Inferior parietal cortex (tissue), 1 donor: ENCODE results near the gene NUDT3.
"Not testable (repeated sequence)": the region's sequence is repeated elsewhere in the genome, so short reads cannot be mapped to it uniquely, and the experiment has no call there.

Experiments
- DNase-seq: peaks from one replicate; pipeline ENCODE4 v3.0.0-alpha.2; 2016; ENCODE audit errors: extremely low spot score

Gene NUDT3

DNA sequence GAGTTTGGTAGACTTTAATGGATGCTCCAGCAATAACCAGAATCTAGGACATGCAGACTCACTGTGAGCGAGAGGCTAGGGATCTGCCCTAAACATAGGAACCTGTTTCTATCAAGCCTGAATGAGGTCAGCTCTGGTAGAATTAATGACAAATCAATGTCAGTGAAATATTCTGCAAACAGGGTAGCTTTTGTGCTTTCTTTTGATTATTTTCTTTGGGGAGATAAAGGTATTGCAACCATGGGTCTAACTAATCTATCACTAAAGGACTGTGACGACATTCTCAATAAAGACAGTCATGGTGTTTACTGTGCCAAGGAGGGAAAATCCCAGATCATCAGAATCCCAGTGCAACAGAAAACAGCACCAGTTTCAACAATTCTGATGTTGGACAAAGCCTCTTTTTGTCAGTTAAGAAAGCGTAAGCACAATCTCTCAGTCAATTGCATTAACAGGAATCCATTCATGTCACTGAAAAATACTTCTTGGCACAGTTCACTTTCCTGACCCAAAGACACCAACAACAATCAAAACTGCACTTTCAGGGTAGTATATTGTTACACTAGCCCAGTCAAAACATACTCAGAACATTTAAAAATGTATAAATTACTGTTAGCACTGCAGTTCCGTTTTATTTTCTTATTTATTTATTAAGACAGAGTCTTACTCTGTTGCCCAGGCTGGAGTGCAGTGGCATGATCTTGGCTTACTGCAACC lies 106.9 kb downstream of the NUDT3 start:
- DNase-seq: peak; percentile 59

- DNase-seq: peak; percentile 49
Measured at GRCh38 chr6:34284563-34285447, 107.7 kb downstream of the NUDT3 start.

GRCh38 chr6:34281702-34282334 lies 110.7 kb downstream of the NUDT3 start:
- DNase-seq: no peak

- DNase-seq: no peak
Measured at GRCh38 chr6:34280216-34280615, 112.3 kb downstream of the NUDT3 start.

DNA sequence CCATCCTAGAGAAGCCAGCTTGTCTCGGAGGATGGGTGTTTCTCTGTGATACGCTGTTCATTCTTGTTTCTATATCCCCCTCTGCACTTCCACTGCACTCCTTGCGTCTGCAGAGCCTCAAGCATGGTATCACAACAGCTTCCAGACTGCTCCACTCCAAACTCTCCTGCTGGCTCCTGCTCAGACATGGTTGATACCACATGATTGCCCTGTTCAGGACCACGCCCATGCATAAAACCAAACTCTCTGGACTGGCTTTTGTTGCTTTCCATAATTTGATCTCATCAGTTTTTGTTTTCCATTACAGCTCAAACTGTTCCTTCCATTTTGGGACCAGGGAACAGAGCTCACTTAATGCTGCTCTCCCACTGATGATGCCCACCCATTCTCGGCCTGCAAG lies 113.6 kb downstream of the NUDT3 start:
- no peak for DNase-seq

DNA sequence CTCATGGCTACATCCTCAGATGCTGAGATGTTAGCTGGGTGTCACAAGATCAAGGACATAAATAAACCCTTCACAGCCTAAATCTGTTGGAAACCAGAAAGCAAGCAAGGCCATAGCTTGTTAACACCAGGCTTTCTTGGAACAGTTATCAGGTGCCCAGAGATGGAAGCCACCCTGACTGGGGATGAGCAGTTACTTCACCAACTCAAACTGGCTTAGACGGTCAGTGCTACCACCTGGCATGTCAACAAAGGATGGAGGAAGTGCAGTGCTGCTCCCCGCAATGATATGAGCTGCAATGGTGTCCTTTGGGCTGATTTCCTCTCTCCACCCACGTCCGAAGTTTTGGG lies 114.7 kb downstream of the NUDT3 start:
- DNase-seq: no peak

DNA sequence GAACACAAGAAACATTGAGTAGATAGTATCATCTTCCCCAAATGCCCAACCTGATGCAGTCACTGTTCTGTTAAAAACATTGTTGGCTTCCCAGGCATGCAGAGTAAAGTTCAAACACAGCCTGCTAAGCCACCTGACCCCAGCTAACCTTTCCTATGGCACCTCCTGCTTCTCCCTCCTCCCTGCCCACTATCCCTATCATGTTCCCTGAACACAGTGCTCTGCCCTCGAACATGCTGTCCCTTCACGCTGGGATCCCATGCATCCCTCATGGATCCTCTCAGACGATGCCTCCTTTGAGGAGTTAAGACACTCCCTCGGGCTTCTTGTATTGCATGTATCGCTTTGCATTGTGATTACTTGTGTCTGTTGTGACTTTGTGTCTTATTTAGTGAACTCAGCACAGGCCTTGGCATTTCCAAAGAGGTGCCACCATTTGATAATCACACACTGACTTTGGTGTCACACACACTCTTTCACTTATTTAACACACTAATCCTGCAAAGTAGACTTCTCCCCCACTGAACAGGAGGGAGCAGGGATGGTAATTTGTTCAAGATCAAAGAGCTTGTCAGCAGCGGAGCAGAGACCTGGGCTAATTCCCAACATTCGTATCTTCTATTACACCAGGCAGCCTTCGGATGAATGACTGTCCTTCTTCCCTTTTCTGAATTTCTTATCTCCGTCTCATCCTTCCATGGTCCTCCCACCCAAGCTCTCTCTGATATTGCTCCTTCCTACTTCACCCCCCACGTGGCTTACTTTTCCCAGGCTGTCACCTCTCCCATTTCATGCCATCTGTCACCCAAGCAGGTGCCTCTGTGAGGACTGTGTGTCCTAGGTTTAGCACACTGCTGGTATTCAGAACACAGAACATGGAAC lies 115.3 kb downstream of the NUDT3 start:
- DNase-seq: no peak

- no peak for DNase-seq
Measured at GRCh38 chr6:34276191-34276590, 116.3 kb downstream of the NUDT3 start.

DNA sequence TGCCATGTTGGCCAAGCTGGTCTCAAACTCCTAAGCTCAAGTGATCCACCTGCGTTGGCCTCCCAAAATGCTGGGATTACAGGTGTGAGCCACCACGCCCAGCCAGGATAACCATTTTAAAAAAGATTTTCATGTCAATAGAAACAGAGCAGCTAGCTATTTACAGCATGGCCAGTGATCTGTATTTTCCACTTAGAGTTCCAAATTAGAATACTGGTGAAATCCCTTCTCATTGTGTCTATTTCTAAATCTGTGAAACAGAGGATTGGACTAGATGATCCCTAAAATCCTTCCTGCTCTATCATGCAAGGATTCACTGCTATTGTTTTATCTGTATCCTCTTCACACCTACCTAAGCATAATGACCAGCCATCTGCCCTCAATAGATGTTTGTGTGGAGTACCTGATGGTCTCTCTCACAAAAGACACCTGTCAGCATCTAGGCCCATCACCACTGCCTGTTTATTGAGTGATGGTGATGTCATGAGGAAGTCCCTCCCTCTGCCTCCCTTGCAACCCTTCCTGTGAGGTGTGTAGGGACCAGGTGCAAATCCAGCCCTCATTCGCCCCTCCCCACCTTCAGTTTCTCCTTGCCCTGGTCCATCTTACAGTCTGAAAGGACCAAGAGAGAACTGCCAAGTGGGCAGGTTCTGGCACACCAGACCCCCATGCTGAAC lies 117.2 kb downstream of the NUDT3 start:
- DNase-seq: no peak

- no peak for DNase-seq
Measured at GRCh38 chr6:34274129-34274528, 118.3 kb downstream of the NUDT3 start.

DNA sequence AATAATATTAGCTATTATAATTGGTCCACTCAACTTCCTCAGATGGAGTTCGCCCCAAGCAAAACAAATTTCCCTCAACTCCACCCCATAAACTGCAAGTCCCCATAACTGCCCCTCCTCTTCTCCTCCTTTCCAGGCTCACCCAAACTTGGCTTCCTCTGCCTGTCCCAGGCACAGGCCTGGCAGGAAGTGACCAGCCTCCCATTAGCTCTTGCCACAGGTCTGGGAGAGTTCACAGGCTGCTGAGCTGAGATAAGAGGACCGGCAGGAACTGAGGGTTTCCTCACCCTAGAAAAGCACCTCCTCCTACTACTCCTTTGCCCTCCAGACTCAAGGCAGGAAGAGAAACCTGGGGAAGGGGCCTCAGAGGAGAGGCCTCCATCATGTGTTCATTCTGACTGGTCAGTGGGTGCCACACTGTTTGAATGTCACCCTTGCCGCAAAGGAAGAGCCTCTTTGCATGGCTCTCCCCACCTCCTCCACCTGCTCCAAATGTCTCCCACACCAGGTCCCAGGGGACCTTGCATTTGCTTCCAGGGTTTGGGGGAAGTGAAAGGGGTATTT lies 119.1 kb downstream of the NUDT3 start:
- DNase-seq: peak; percentile 46

DNA sequence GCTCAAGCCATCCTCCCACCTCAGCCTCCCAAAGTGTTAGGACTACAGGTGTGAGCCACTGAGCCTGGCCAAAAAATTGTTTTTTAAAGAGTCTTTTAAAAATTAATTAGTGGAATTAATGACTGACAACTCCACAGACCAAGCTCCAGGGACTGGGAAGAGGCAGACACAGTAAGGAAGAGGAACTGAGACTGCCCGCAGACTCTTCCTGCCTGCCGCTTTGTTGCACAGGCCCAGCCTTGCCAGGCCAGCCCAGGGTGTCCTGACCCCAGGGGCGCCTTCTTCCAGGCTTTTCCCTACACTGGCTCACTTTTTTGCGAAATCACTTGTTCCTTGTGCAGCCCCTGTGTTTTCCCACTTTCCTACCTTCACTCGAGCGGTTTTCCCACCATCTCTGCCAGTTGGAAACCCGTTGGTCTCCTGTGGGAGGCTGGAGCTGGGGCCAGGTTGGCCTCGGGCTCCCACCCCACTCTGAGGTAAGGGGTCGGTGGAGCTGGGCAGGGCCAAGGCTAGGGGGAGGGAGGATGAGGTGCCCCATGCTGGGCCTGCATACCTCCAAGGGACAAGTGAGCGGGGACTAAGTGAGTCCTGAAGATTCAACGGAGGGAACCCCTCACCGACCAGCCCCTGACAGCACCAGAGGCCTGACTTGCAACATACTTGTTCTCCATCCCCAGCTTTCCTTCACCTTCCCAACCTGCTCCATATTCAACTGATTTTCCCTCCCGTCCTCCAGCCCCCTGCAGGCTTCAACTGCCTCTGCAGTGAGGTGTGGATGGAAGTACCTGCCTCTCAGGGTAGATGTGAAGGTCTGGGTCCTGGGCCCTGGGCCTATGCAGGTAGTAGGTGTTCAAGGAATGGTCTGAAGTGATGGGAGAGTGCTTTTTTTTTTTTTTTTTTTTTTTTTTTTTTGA lies 120.2 kb downstream of the NUDT3 start:
- DNase-seq: no peak

GRCh38 chr6:34269658-34270341 lies 122.7 kb downstream of the NUDT3 start:
- not testable (repeated sequence) for DNase-seq

- not testable (repeated sequence) for DNase-seq
Measured at GRCh38 chr6:34269132-34269531, 123.3 kb downstream of the NUDT3 start.

DNA sequence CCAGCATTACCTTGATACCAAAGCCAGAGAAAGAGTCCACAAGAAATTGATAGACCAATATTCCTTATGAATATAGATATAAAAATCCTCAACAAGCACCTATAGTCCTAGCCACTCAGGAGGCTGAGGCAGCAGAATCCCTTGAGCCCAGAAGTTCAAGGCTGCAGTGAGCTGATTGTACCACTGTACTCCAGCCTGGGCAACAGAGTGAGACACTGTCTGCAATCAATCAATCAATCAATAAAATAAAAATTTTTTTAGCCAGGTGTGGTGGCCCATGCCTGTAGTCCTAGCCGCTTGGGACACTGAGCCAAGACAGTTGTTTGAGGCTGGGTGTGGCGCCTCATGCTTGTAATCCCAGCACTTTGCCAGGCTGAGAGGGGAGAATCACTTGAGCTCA lies 124.7 kb downstream of the NUDT3 start:
- no peak for DNase-seq

DNA sequence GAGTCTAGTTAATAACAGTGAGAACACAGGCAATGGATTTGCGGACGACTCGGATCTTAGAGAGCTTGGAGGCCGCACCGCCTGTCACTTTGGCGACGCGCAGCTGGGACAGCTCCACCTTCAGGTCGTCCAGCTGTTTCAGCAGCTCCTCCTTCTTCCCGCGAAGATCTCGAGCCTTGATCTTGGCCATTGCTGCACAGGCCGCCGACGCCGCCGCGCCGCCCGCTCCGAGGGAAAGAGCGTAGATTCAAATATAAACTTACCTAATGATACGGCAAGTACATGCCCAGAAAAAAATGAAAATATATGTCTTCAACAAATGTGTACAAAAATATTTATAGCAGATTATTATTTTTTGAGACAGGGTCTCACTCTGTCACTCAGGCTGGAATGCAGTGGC lies 129.0 kb downstream of the NUDT3 start:
- DNase-seq: not testable (repeated sequence)

GRCh38 chr6:34260576-34261267 lies 131.7 kb downstream of the NUDT3 start:
- DNase-seq: no peak

DNA sequence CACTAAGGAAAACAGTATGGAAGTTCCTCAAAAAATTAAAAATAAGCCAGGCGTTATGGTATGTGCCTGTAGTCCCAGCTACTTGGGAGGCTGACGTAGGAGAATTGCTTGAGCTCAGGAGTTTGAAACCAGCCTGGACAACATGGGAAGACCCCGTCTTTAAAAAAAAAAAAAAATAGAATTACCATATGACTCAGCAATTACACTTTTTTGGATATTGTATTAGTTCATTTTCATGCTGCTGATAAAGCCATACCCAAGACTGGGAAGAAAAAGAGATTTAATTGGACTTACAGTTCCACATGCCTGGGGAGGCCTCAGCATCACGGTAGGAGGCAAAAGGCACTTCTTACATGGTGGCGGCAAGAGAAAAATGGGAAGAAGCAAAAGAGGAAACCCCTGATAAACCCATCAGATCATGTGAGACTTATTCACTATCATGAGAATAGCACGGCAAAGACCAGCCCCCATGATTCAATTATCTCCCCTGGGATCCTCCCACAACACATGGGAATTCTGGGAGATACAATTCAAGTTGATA lies 132.9 kb downstream of the NUDT3 start:
- DNase-seq: no peak
